Spleen (tissue), 13 donors: ENCODE results near the gene OR7D4. TPM values are rescaled to one million over a fixed set of nuclear protein-coding genes. Genes with fewer than 3 reads are reported as not detected.
"Not testable (repeated sequence)": the region's sequence is repeated elsewhere in the genome, so short reads cannot be mapped to it uniquely, and the experiment has no call there.

Experiments
- DNase-seq: peaks from one replicate; pipeline ENCODE4 v3.0.0-alpha.2; 2020
- H3K27ac ChIP-seq, 8 donors: fragments of 200-600 bp; sonication (generic) in 7 of 8; 1 replicate in 4 of 8; 2 replicates in 4 of 8; pipeline versions ENCODE4 v1.5.0 to v1.8.0; 2016 to 2021; ENCODE audit warnings: inconsistent platforms in 4 of 8, mild to moderate bottlenecking in 4 of 8, moderate library complexity in 1 of 8
- H3K27me3 ChIP-seq, 7 donors: fragments of 200-600 bp; sonication (generic) in 6 of 7; replicated peaks in 1 of 7; 1 replicate in 4 of 7; 2 replicates in 3 of 7; pipeline versions ENCODE4 v1.5.0 to v1.8.0; 2016 to 2021; ENCODE audit warnings: inconsistent platforms in 3 of 7, mild to moderate bottlenecking in 1 of 7
- H3K36me3 ChIP-seq, 6 donors: fragments of 200-600 bp; sonication (generic) in 5 of 6; 1 replicate in 4 of 6; 2 replicates in 2 of 6; pipeline versions ENCODE4 v1.5.0 to v1.8.0; 2016 to 2021; ENCODE audit warnings: inconsistent platforms in 2 of 6
- H3K4me1 ChIP-seq, 6 donors: fragments of 200-600 bp; sonication (generic) in 5 of 6; 1 replicate in 3 of 6; 2 replicates in 3 of 6; pipeline versions ENCODE4 v1.5.0 to v1.8.0; 2016 to 2021; ENCODE audit warnings: inconsistent platforms in 3 of 6
- H3K4me3 ChIP-seq, 8 donors: fragments of 200-600 bp; sonication (generic) in 7 of 8; 1 replicate in 4 of 8; 2 replicates in 4 of 8; pipeline versions ENCODE4 v1.5.0 to v1.8.0; 2016 to 2021; ENCODE audit warnings: inconsistent platforms in 4 of 8, mild to moderate bottlenecking in 4 of 8, moderate library complexity in 2 of 8
- H3K9me3 ChIP-seq, 8 donors: fragments of 200-600 bp; sonication (generic) in 7 of 8; 1 replicate in 4 of 8; 2 replicates in 4 of 8; pipeline versions ENCODE4 v1.5.0 to v1.8.0; 2016 to 2021; ENCODE audit warnings: inconsistent platforms in 4 of 8
- POLR2A ChIP-seq, 3 donors: fragments of 450-650 bp; IDR thresholded peaks; one replicate each; pipeline ENCODE4 v1.5.1; 2017; ENCODE audit warnings: antibody characterized with exemption in 3 of 3, mild to moderate bottlenecking in 1 of 3
- POLR2AphosphoS5 ChIP-seq, 3 donors: sonication (generic); formaldehyde crosslinking; IDR thresholded peaks; one replicate each; pipeline ENCODE4 v1.5.1; 2017; ENCODE audit warnings: antibody characterized with exemption in 3 of 3
- WGBS, 5 donors: extraction: QIAGEN DNeasy Blood & Tissue Kit in 3 of 5; methylation state at CpG; one replicate each; pipeline versions ENCODE4 v1.1.5 to v1.1.7; 2013 to 2018; 5-methylcytosine and 5-hydroxymethylcytosine counted together
- intact Hi-C: fragments of 100-400 bp; cut with DNase I; formaldehyde crosslinking; loops from one replicate; pipeline ENCODE4 v1.15.0; 2023; ENCODE audit warnings: low total_unique reads
- long read RNA-seq, 2 donors: transcript quantifications; one replicate each; lab custom pipeline, GENCODE V29; 2026
- polyA plus RNA-seq, 3 donors: library from polyadenylated mRNA; stranded (reverse); fragments of 200-250 nt; gene quantifications; one replicate each; pipeline ENCODE4 v1.2.1, GENCODE V29; 2013
- total RNA-seq, 7 donors: library from RNA; depleted of rRNA in 3 of 7; stranded (reverse); fragments of >200 nt in 3 of 7; fragmentation: NEBNext Ultra II Directional in 4 of 7; extraction: Animal tissue kit (Norgen Biotek cat#: 25700) in 4 of 7; gene quantifications; one replicate each; pipeline versions ENCODE4 v1.1.0 to v1.2.1, GENCODE V29; 2016 to 2021
- TF ChIP-seq, protein P1 (sequence below), 11 experiments: fragments of 200-600 bp in 7 of 11; fragments of 450-650 bp in 4 of 11; sonication (generic) in 4 of 11; IDR thresholded peaks in 8 of 11; conservative IDR thresholded peaks in 3 of 11; 1 replicate in 7 of 11; 2 replicates in 4 of 11; pipeline versions ENCODE4 v1.4.0 to v1.8.0; 2016 to 2021; ENCODE audit warnings: antibody characterized with exemption in 11 of 11, inconsistent platforms in 4 of 11, mild to moderate bottlenecking in 1 of 11
- donor health status: healthy with polysubstance abuse.
- donor health status: DM: no; HTN: no; CAD: no; lungs with moderate emphysema.
- donor health status: DM: no; HTN: no; CAD: no.
- donor health status: Bipolar disorder and iron deficiency.
- donor health status: healthy.
- donor health status: DM: no; HTN: no; CAD: no.
- donor health status: DM: yes; HTN: yes; CAD: no.

Gene OR7D4
- not detected for total RNA-seq
- polyA plus RNA-seq, result not detected
- long read RNA-seq, donor 1, result 0 reads
- long read RNA-seq, donor 2, result 0 reads

DNA sequence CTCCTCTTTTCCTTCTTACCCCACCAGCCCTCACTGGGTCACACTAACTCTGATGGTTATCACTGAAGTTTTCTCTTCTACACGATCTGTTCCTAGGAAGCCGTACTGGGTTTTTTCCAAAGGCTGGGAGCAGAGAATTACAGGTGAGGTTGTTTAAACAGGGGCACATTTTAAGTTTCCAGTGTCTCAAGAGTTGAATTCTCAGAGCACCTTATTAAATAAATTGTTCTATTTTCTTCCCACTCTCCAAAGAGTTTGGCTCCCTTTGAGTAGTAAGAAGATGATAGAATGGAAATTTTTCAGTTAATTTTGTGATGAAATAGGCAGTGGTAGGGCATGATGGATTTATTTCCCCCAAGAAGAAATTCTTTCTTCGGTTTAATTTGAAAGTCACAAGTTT is at the start of gene OR7D4:
TSS of gene OR7D4 (minus strand) at position 101 of the 400 bp plus-strand sequence. CDS start 4,752 bp downstream, outside the sequence.
- peaks cover 0 to 33% (median 8%) of the 10 kb centered on the region in 8 donors for H3K9me3 ChIP-seq
- no peak within 1 kb of the TSS for H3K27ac ChIP-seq
- peaks cover 0 to 9% (median 0%) of the 10 kb centered on the region in 7 donors for H3K27me3 ChIP-seq
- H3K4me1 ChIP-seq, result no peaks in the 10 kb centered on the region
- 64 to 83% (median 79%) methylated on average over 3 of the region's 3 CpGs for WGBS, 5 donors
- H3K4me3 ChIP-seq, result no peak within 1 kb of the TSS
- no peaks in the 10 kb centered on the region for H3K36me3 ChIP-seq
- TF ChIP-seq POLR2AphosphoS5 (IDR thresholded peaks at IDR 0.05) (no peak), POLR2A (IDR thresholded peaks at IDR 0.05) (no peak)
- TF ChIP-seq, protein P1, sequence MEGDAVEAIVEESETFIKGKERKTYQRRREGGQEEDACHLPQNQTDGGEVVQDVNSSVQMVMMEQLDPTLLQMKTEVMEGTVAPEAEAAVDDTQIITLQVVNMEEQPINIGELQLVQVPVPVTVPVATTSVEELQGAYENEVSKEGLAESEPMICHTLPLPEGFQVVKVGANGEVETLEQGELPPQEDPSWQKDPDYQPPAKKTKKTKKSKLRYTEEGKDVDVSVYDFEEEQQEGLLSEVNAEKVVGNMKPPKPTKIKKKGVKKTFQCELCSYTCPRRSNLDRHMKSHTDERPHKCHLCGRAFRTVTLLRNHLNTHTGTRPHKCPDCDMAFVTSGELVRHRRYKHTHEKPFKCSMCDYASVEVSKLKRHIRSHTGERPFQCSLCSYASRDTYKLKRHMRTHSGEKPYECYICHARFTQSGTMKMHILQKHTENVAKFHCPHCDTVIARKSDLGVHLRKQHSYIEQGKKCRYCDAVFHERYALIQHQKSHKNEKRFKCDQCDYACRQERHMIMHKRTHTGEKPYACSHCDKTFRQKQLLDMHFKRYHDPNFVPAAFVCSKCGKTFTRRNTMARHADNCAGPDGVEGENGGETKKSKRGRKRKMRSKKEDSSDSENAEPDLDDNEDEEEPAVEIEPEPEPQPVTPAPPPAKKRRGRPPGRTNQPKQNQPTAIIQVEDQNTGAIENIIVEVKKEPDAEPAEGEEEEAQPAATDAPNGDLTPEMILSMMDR (IDR thresholded peaks at IDR 0.05 in 8 of 11, conservative IDR thresholded peaks at IDR 0.05 in 3 of 11), result no peak
- intact Hi-C loops, result no loop called here
- no peak for DNase-seq

DNA sequence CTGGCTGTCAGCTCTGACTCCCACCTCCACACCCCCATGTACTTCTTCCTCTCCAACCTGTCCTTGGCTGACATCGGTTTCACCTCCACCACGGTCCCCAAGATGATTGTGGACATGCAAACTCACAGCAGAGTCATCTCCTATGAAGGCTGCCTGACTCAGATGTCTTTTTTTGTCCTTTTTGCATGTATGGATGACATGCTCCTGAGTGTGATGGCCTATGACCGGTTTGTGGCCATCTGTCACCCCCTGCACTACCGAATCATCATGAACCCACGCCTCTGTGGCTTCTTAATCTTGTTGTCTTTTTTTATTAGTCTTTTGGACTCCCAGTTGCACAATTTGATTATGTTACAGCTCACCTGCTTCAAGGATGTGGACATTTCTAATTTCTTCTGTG is 31.8 kb upstream of the OR7D4 start:
- intact Hi-C loops, result no loop called here
- TF ChIP-seq, protein P1 (IDR thresholded peaks at IDR 0.05 in 8 of 11, conservative IDR thresholded peaks at IDR 0.05 in 3 of 11), result no peak
- no peak for TF ChIP-seq POLR2AphosphoS5 (IDR thresholded peaks at IDR 0.05)
- TF ChIP-seq POLR2A (IDR thresholded peaks at IDR 0.05), result no peak
- no peaks in the 10 kb centered on the region for H3K27me3 ChIP-seq
- peaks cover 0 to 38% (median 8%) of the 10 kb centered on the region in 8 donors for H3K9me3 ChIP-seq
- no peak overlapping the region for H3K4me3 ChIP-seq
- H3K27ac ChIP-seq, result no peak overlapping the region
- no peaks in the 10 kb centered on the region for H3K4me1 ChIP-seq
- WGBS, 5 donors, result 75 to 80% (median 77%) methylated on average over 5 of the region's 5 CpGs
- DNase-seq, result no peak
- no peaks in the 10 kb centered on the region for H3K36me3 ChIP-seq

DNA sequence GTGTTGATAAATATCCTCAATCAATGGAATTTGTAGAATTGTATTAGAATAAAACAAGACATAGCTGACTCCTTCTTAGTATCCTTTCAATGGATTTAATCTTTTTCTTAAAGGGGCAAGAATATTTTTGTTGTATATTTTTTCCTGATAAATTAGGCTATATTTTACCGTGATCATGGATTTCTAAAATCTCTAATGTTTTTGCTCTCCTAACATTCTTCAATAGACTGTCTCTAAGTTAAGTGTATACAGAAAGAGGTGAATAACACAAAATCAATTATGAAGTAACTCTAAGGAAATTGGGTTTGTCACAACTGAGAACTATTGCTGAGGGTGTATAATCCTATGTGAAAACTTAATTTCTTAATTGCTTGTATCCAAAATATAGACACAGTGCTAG is 31.2 kb upstream of the OR7D4 start, which contains the start of gene OR7E24:
TSS of gene OR7E24 (plus strand) at position 301 of the 400 bp plus-strand sequence. CDS start 114 bp downstream, outside the sequence.
- TF ChIP-seq POLR2A (IDR thresholded peaks at IDR 0.05) (no peak), POLR2AphosphoS5 (IDR thresholded peaks at IDR 0.05) (no peak)
- TF ChIP-seq, protein P1 (IDR thresholded peaks at IDR 0.05 in 8 of 11, conservative IDR thresholded peaks at IDR 0.05 in 3 of 11), result no peak
- WGBS, 5 donors, result 68 to 87% (median 82%) methylated on average over 1 of the region's 1 CpG

DNA sequence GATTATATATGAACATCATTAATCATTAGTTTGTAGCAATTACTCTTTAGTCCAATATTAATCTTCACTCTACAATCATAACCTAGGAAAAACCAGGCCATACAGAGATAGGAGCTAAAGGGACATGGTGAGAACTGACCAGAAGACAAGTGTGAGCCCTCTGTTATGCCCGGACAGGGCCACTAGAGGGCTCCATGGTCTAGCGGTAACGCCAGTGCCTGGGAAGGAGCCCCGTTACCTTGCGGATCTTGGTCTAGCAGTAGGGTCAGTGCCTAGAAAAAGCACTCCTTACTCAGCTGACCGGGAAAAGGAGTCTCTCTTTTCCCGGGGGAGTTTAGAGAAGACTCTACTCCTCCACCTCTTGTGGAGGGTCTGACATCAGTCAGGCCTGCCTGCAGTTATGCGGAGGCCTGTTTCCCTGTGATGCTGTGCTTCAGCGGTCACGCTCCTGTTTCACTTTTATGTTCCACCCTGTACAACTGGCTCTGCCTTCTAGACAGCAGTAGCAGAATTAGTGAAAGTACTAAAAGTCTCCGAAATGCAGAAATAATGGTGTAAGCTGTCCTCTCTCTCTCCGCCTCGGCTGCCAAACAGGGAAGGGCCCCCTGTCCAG is 13.8 kb downstream of the OR7D4 start:
- no peaks in the 10 kb centered on the region for H3K36me3 ChIP-seq
- TF ChIP-seq POLR2A (IDR thresholded peaks at IDR 0.05), result no peak
- no peak for TF ChIP-seq POLR2AphosphoS5 (IDR thresholded peaks at IDR 0.05)
- TF ChIP-seq, protein P1 (IDR thresholded peaks at IDR 0.05 in 8 of 11, conservative IDR thresholded peaks at IDR 0.05 in 3 of 11), result peak; percentile 66 to 93 (median 86)
- no peaks in the 10 kb centered on the region for H3K9me3 ChIP-seq
- 28 to 39% (median 34%) methylated on average over 12 to 13 of the region's 13 CpGs for WGBS, 5 donors
- intact Hi-C loops, result loop anchor here (5.0 to 10.0 kb wide), 2 partner anchors 61 to 592 kb away; partner anchors contain the start of gene ZNF317
- peak; percentile 88 for DNase-seq
- peaks cover 0 to 7% (median 6%) of the 10 kb centered on the region in 6 donors for H3K4me1 ChIP-seq
- no peak overlapping the region for H3K27ac ChIP-seq
- H3K27me3 ChIP-seq, result peaks cover 0 to 8% (median 0%) of the 10 kb centered on the region in 7 donors
- H3K4me3 ChIP-seq, result peak overlapping the region in 5 of 8 donors; percentile 19 to 57 (median 25)

More for the DNA sequence above, 31.2 kb upstream of the OR7D4 start, which contains the start of gene OR7E24:
- H3K36me3 ChIP-seq, result no peaks in the 10 kb centered on the region
- H3K4me1 ChIP-seq, result no peaks in the 10 kb centered on the region
- DNase-seq, result no peak
- H3K27me3 ChIP-seq, result no peaks in the 10 kb centered on the region
- intact Hi-C loops, result no loop called here
- no peak within 1 kb of the TSS for H3K27ac ChIP-seq
- H3K4me3 ChIP-seq, result no peak within 1 kb of the TSS
- H3K9me3 ChIP-seq, result peaks cover 0 to 38% (median 4%) of the 10 kb centered on the region in 8 donors

DNA sequence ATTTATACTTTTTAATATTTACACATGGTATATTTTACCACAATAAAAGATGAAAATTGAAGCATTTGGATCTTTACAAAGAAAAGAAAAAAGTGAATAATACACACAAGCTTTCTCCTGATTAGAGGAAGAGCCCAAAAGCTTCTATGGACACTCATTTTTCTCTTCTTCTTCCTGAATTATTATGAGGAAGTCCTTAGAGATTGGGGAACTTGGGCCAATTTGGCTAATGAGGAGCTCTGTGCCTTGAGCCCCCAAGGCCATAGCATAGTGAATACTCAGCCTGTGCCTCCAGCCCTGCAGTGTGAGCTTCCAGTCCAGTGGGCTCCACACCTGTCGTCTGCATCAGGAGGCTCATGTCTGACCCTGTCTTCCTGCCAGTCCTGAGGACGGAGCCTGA is 21.3 kb downstream of the OR7D4 start:
- H3K4me1 ChIP-seq, H3K36me3 ChIP-seq, H3K4me3 ChIP-seq, H3K9me3 ChIP-seq, H3K27ac ChIP-seq, intact Hi-C loops, DNase-seq: not testable (repeated sequence)
- WGBS, 5 donors, result 69 to 80% (median 70%) methylated on average over 2 of the region's 2 CpGs
- peaks cover 0 to 39% (median 0%) of the 10 kb centered on the region in 7 donors for H3K27me3 ChIP-seq
